GM21390 (cell line): ENCODE results near the gene FBXL15.

Experiments used
- ATAC-seq: cut with Tn5 transposase; IDR thresholded peaks from one replicate; pipeline ENCODE4 v1.9.1; 2021; ENCODE audit not compliant: unreplicated experiment

The FBXL15 gene

DNA sequence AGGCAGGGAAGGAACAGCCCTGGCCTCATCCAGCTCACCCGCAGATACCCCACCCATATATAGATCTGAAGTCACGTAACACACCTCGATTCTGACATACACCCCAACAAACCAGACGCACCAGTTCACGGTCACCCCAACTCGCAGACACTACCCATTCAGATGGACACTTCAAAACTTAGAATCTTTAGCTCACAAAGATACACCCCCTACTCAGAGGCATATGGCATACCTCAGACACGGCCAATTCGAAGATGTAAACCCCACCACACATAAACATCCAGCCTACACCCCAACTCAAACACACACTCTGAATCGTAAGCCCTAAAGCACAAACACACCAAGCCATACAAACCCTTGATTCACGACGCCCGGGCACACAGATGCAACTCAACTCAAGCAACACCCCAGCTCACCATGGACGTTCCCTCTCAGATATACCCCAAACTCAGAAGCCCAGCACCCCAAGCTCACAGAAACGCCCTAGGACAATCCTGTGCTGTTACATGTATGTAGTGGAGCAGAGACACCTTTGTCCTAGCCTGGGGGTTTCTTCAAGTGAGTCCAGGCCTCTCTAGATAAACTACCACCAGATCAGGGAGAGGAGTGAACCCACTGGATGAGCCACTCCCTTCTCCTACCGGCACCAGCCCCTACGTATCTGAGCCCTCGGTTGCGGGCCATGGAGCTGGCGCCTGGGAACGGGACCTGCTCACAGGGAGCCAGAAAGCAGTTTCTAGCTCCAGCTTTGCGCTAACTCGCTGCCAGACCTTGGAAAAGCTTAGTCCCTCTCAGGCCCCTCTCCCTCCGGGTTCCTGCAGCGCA lies 10.8 kb upstream of the FBXL15 start:
- ATAC-seq: no peak

DNA sequence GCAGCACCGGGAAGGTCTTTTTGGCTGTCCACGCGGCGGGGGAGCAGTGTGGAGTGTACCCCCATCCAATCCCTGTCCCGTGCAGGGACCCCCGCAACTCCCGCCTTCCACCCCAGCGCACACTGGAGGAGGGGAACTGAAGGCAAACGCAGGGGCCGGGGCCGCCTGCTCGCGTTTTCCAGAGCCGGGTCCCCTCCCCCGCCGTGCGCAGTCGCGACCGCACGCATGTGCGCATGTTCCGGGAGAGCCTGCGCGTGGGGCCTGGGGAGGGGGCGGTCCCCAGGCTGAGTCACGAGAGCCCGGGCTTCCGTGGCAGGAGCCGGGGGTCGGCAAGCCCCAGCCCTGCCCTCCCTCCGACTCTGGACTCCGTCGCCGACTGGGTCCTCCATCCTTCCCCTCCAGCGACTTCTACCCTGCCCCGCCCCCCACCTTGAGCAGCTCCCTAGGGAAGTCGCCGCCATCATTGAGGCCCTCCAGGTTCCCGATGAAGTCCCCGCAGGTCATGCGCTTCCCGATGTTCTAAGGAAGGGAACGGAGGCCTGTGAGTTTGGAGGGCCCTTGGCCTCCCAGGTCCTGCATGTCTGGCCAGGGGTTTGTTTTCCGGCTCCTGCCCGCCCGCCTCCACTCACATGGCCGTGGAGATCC lies 10.1 kb upstream of the FBXL15 start:
- ATAC-seq: no peak

DNA sequence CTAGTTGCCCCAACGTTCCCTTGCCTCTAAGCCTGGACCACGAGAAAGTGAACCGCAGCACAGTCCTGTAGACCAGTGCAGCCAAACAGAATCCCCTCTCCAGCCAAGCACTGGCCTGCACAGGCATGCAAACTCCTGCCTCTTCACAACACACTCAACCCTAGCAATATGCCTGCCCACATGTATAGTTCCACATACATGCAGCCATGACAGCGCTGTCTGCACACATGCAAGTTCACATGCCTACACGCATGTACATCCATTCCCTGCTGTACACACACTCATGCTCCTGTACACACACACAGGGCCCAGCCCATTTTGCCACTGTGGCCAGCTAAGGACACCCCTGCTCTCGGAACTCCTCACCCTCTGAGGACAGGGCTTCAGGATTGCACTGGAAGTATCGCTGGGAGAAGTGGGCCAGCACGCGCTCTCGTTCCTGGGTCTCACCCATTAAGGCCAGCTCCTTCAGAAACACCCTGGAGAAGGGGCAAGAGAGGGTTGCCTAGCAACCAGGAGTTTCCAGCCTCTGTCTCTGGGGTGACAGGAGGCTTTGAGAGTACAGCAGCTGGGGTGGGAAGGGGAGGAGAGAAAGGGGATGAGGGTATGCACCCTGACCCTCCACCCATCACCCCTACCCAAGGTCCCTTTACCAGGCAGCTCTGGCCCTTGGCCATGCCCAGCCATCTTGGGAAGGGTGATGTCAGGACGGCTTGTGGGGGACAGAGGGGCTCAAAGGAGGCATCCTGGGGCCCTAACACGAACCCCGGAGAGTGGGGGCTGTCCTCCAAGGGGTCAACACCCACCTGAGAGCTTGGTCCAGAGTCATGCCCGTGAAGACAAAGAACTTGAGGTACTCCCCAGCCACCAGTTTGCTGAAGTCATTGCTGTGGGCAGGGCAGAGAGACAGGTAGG lies 9.0 kb upstream of the FBXL15 start:
- no peak for ATAC-seq

DNA sequence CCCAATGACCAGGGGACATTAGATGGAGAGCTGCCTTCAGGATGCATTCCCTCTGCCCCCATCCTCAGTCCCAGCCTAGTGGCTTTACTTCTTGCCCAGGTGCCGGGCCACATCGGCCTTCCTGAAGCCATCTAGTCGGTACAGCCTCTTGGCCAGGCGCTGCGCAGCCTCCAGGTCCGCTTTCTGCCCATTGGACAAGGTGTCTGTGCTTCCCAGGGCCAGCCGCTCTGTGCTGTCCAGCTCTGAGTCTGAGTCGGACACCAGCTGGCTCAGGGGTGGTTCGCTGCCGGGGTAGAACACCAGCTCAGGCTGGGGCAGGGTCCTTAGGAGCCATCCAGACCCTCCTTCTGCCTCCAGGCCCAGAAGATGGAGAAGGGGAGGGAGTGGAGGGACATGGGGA lies 8.3 kb upstream of the FBXL15 start:
- ATAC-seq: no peak

DNA sequence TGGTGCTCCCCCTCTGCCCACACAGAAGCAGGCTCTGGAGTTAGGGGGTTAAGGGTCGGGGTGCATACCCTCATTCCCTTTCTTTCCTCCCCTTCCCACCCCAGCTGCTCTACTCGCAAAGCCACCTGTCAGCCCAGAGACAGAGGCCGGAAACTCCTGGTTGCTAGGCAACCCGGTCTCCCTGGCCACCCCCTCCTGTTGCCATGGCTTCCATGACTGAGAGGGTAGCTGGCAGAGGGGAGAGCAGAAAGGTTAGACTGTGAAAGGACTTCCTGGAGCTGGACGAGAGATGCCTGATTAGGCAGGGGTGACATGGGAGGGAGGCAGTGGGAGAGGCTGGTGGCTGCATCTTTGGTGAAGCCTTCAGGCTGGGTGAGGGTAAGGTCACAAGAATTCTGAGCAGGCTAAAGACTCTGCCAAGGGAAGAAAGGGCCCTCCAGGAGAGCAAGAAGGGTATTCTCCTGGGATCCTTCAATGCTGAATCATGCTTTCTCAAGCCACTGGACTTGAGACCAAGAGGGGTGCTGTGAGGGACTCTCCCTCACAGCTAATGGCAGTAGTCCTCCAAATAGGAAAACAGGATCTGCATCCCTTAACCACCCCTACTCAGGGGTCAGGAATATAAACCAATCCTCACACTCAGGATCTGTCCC lies 7.5 kb upstream of the FBXL15 start:
- no peak for ATAC-seq

DNA sequence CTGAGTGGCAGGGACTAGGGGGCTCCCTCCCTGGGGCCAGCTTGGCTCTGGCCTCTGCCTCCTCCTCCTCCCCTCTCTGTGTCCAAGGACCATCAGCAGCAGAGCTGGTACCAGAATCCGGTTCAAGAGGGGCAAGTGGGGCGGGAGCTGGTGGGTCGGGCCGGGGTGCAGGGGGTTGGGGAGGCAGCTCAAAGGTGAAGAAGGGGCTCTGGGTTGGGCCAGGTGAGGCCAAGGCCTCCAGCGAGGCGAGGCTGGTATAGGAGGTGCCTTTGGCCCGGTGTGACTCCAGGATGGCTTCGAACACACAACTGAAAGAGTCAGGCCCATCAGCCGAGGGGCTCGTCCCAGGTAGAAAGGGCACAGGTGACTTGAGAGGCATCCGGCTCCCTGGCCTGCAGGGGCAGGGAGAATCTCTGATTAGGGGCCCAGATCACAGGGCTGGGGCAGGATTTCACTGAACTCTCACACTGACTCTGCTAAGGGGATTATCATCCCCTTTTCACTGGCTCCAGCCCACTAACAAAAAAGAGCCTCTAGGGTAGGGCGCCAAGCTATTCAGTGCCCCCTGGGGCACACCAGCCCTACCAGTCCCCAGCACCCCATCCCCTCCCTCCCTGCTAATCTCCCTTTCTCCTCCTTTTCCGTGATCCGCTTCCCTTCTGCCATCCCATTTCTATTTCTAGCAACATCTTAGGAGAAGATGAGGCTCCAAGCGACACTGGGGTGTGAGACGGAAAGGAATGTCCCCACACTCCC lies 6.7 kb upstream of the FBXL15 start:
- no peak for ATAC-seq

DNA sequence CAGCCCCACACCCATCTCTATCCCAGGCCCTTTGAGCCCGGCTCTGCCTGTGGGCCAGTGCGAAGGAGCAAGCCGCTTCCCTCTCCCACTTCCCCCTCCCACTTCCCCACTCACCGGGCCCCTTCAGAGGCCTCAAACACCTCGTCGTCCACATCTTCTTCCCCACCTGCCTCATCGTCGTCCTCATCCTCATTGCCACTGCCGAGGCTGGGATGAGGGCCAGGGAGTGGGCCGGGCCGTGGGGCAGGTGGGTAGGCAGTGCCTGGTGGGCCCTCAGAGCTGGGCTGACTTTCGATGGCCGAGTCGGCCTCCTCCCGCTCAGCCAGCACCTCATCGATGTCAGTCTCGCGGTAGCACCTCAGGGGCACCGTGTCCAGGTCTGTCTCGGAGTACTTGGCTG lies 5.9 kb upstream of the FBXL15 start:
- ATAC-seq: no peak

DNA sequence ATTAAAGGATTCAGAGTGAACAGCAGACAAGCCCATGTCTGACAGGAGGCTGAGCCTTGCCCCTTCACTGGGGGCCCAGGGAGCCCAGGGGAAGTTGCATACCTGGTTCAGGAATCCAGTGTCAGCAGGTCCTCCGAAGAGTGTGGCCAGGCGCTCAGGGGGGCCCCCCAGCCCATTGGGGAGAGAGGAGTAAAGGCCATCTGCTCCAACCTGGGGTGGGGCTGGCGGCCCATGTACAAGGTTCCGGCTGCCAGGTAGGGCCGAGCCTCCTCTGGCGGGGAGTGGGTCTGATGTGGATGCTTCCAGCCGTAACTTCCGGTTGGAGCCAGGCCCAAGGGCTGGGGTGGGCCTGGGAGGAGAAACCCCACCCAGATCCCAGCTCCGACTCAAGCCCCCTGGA lies 4.4 kb upstream of the FBXL15 start:
- ATAC-seq: no peak

DNA sequence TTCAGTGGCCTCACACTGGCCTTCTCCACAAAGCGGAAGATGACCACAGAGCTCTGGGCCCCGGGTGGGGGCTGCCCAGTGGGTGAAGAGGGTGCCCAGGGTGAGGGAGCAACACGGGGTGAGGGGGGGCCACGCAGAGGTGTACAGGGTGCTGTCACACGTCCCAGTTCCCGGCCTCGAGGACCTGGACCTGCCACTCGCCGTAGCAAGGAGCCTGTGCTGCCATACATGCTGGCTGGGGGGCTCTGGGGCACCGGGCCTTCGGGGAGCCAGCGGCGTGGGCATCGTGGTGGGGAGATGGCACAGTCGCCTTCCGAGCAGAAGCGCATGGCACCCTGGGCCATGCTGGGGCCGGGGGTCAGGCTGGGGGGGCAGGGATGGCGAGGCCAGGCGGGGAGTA lies 3.9 kb upstream of the FBXL15 start:
- no peak for ATAC-seq

DNA sequence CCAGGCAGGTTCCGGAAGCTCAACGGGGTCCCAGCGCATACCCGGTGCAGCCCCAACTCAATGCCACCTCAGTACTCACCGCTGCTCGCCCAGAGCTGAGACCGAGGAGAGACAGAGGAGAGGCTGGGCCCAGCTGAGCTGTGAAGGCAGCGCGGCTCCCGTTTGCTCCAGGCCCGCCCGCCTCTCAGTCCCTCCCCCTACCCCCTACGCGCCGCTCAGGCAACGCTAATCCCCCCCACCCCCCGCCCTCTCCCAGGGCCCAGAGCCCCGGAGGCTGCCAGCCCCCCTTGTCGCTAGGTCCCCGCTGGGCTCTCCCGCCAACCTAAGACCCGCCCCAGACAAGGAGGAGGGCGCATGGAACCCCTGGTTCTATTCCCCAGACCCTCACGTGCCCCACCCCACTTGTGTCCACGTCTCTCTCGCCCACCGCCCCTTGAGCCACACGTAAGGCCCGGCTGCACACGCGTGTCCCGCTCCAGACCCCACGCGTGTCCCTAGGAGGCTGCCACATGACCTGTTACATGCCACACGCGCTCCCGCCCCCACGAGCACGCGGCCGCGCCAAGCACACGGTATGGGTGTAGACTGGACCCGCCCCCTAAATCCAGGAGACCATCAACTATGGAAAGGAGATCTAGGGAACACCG lies 1.9 kb upstream of the FBXL15 start, which contains the start of gene PSD:
PSD (minus strand) TSS at position 164 of the 647 bp plus-strand sequence. CDS start 1,747 bp downstream, outside the sequence.
- no peak for ATAC-seq

DNA sequence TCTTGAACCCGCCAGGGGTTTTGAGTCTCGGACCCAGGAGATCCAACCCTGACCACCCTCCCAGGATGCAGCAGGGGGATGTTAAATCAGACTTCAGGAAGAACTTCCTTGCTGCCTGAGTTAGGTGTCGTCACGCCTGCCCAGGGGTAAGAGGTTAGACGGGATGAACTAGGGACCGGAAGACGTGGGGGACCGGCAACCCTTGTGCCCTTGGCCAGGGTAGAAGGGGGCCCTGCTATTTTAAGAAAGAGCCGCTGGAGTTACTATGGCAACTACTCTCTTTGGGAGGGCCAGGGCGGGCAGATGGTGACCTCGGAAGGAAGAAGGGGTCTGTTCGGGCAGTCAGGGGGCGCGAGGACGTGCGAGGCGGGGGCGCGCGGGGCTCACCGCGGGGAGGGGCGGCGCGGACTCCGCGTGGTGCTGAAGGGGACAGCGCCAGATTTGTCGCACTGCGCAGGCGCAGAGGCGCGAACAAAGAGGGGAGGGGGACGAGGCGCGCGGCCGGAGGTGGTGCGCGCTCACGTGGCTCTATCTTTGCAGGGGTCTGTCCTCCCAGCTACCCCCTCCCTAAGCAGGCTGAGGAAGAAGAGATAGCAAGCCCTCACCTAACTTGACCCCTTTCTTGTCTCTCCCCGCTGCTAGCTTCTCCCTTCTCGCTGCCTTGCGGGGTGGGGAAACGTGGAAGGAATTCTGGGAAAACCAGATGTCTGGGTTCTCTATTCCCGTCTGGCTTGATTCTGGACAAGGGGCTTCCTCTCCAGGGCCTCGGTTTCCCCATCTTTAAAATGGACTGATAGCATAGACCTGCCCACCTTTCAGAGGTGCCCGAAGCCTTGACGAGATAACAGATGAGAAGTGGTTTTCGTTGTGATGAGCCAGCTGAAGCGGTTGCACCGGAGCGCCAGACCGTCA lies 1.1 kb upstream of the FBXL15 start:
- ATAC-seq: no peak

DNA sequence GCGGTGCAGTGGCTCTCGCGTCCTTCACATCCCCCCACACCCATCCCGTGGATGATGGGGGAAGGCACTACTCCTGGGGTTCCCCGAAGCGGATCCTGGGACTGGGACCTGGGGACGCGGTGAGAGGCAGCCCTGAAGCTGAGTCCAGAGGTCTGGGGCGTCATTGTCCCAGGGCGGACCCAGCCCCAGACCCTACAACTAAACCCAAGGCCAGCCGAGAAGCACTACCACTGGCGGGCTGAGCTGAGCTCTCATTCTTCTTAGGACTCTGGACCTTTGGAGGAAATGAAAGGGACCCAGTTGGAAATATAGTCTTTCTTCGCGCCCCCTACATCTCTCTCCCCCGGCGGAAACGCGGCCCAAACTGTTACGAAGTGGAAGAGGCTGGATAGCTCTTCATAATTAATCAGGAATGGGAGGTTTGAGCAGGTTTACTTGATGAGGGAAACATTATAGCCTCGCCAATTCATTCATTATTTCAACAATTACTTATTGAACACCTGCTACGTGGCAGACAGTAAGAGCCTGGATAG lies 389 bp upstream of the FBXL15 start:
- no peak for ATAC-seq

DNA sequence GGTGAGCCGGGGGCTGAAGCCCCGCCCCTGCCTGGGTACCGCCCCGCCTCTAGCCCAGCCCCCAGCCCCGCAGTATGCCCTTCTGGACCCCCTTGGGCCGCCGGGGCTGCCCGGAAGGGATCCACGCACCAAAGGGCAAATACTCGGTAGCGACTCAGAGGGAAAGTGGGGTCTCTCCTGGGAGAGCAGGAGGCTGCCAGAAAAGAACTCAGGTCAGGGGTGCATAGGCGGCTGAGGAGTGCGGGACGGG lies 796 bp downstream of the FBXL15 start:
- no peak for ATAC-seq

DNA sequence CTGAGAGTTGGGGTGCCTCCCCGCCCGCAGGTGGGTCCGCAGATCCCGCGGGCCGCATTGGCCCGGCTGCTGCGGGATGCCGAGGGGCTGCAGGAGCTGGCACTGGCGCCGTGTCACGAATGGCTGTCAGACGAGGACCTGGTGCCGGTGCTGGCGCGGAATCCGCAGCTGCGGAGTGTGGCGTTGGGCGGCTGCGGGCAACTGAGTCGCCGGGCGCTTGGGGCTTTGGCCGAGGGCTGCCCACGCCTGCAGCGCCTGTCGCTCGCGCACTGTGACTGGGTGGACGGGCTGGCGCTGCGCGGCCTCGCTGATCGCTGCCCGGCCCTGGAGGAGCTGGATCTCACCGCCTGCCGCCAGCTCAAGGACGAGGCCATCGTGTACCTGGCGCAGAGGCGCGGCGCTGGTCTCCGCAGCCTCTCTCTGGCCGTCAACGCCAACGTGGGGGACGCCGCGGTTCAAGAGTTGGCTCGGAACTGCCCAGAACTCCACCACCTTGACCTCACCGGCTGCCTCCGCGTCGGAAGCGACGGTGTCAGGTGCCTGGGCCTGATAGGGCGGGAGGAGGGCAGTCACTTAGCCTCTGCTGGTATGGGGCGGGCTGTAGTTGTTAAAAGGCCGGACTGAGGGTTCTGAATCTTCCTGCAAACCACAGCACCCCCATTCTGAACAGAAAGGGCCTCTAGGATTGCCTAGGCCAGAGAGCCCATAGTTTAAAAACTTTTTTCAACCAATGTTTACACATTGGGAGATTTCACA lies 1.3 kb downstream of the FBXL15 start:
- no peak for ATAC-seq

DNA sequence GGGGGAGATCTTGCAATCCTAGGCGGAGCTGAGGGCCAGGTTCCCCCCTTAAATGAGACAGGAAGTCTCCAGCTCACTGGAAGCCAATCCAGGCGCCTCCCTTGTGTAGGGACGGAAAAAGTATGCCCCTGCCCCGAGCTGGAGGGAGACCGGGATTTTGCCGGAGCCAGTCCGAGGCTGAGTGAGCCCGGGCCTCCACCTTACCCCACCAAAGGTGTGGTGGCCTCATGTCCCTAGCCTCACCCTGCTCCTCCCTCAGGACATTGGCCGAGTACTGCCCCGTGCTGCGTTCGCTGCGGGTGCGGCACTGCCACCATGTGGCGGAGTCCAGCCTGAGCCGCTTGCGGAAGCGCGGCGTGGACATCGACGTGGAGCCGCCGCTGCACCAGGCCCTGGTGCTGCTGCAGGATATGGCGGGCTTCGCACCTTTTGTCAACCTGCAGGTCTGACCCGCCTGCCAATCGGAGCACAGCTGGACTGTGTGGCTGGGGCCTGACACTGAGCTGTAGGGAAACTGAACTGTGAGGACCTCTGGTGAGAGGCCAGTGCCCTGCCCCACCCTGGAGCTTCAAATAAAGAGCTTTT lies 2.0 kb downstream of the FBXL15 start:
- ATAC-seq: no peak

DNA sequence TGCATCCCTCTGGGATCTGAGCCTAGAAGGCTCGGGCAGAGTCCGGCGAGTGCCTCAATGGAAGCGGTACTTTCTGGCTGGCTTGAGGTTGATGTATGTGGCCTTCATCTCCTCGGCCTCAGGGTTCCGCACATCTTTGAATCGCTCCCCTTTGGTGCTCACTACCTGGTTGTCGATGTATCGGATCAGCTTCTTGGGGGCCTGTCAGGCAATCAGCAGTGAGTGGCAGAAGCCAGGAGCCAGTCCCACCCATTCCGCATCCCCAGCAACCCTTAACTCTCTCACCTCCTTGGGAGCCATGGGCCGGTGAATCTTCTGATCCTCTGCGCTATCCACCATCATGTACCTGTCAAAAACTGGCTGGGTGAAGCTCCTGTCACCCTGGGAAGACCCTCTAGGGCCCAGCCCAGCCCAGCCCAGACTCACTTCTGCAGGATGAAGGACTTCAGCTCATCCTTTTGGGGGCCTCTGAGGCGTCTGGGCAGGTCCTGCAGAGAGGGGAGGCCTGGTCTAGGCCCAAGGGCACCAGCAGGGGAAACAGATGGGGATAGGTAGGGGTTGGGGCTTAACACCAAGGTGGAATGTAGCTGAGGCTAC lies 2.8 kb downstream of the FBXL15 start:
- ATAC-seq: no peak

DNA sequence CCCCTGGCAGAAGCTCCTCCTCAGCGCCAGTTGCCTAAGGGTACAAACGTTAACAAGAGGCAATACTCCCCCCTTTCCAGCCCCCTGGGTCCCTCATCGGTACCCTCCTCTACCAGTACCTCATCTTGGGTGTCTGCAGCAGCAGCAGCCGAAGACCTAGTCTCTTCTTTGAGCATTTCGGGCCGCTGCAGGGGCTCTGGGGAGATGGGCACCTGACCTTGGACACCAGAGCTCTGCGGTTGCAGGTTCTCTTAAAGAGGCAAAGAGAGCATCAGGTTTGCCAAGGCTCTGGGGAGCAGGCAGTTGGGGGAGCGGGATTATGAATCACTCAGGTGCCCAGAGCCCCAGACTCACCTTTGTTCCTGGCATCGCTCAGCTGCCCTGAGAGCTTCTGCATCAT lies 3.5 kb downstream of the FBXL15 start:
- ATAC-seq: no peak
